DOHH2 (cell line): ENCODE measurements around the gene PPIL3.

Experiments used
- CTCF ChIP-seq: fragments of 200-600 bp; sonication (generic); IDR thresholded peaks from one replicate; pipeline ENCODE4 v1.5.1; 2014; ENCODE audit warnings: antibody characterized with exemption, mild to moderate bottlenecking, low read depth, low read length; ENCODE audit not compliant: poor library complexity, severe bottlenecking
- EZH2phosphoT487 ChIP-seq: fragments of 200-600 bp; sonication (generic); IDR thresholded peaks from 2 replicates; pipeline ENCODE4 v1.6.1; 2017; ENCODE audit warnings: borderline replicate concordance, mild to moderate bottlenecking, antibody characterized with exemption, low read length, moderate library complexity, mixed read lengths

DNA sequence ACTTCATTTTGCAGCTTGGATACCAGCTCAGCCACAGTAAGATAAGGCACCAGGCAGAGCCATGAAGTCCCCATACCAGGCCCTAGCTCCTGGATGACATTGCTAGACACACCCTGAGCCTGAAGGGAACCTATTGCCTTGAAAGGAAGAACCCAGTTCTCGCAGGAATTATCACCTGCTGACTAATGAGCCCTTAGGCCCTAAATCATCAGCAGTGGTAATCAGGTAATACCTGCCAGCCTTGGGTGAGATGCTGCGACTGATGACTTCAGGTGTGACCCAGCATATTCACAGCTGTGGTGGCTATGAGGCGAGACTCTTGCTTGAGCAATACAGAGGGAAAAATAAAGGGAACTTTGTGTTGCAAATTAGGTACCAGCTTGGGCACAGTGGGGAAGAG, 49.4 kb downstream of the PPIL3 start:
- TF ChIP-seq CTCF, result no peak
- TF ChIP-seq EZH2phosphoT487, result no peak
